OCI-LY3 (cell line): Measurements from ENCODE around the gene TTYH3.

Experiments
- H2AFZ ChIP-seq: fragments of 200-600, 300-600 bp; shearing (Covaris generic); 2 replicates; pipeline ENCODE4 v1.6.0; 2014; ENCODE audit warnings: antibody characterized with exemption, low read depth, low read length
- H3K27ac ChIP-seq: fragments of 200-600, 300-600 bp; sonication (generic); 2 replicates; pipeline ENCODE4 v1.5.1; 2014; ENCODE audit warnings: mild to moderate bottlenecking, low read length, moderate library complexity, mixed read lengths
- H3K27me3 ChIP-seq: fragments of 200-600, 300-600 bp; sonication (generic); 2 replicates; pipeline ENCODE4 v1.6.1; 2014; ENCODE audit warnings: low read depth, low read length, mixed read lengths
- H3K36me3 ChIP-seq: fragments of 200-600, 300-600 bp; sonication (generic); replicated peaks from 2 replicates; pipeline ENCODE3; 2014; ENCODE audit warnings: low read depth, low read length, mixed read lengths
- H3K4me1 ChIP-seq: fragments of 300-600, 200-600 bp; sonication (generic); 2 replicates; pipeline ENCODE4 v1.6.1; 2014; ENCODE audit warnings: low read length, mixed read lengths
- H3K4me2 ChIP-seq: fragments of 200-600, 300-600 bp; sonication (generic); 2 replicates; pipeline ENCODE4 v1.6.1; 2014; ENCODE audit warnings: low read length, mixed read lengths
- H3K4me3 ChIP-seq: fragments of 300-600, 200-600 bp; sonication (generic); 2 replicates; pipeline ENCODE4 v1.5.1; 2014; ENCODE audit warnings: antibody characterized with exemption, mild to moderate bottlenecking, low read length, moderate library complexity
- H3K79me2 ChIP-seq: fragments of 300-600, 200-600 bp; shearing (Covaris generic); 2 replicates; pipeline ENCODE4 v1.6.1; 2014; ENCODE audit warnings: mild to moderate bottlenecking, low read length, mixed read lengths
- H3K9ac ChIP-seq: fragments of 300-600, 200-600 bp; shearing (Covaris generic); 2 replicates; pipeline ENCODE4 v1.6.0; 2014; ENCODE audit warnings: mild to moderate bottlenecking, low read length, moderate library complexity
- H3K9me3 ChIP-seq: fragments of 200-600, 300-600 bp; shearing (Covaris generic); 2 replicates; pipeline ENCODE4 v1.6.1; 2014; ENCODE audit warnings: low read length, mixed read lengths; ENCODE audit not compliant: insufficient read depth
- H4K20me1 ChIP-seq: fragments of 200-600, 300-600 bp; sonication (generic); 2 replicates; pipeline ENCODE4 v1.6.1; 2016; ENCODE audit warnings: low read length, mixed read lengths; ENCODE audit not compliant: insufficient read depth
- CTCF ChIP-seq: fragments of 200-600, 300-600 bp; sonication (generic); IDR thresholded peaks from 2 replicates; pipeline ENCODE4 v1.5.1; 2014; ENCODE audit warnings: antibody characterized with exemption, low read length, low read depth
- EZH2phosphoT487 ChIP-seq: fragments of 200-600 bp; shearing (Covaris generic); IDR thresholded peaks from 2 replicates; pipeline ENCODE4 v1.6.1; 2018; ENCODE audit warnings: antibody characterized with exemption, mixed run types, low read depth

Gene TTYH3

GRCh38 chr7:2621948-2622640 is 9.7 kb upstream of the TTYH3 start:
- no peak overlapping the region for H3K4me3 ChIP-seq
- H3K9me3 ChIP-seq, result no peaks in the 10 kb centered on the region
- no peaks in the 10 kb centered on the region for H3K79me2 ChIP-seq
- no peaks in the 10 kb centered on the region for H3K4me1 ChIP-seq
- no peak overlapping the region for H3K27ac ChIP-seq
- H4K20me1 ChIP-seq, result no peaks in the 10 kb centered on the region
- H3K36me3 ChIP-seq, result no peaks in the 10 kb centered on the region
- H3K27me3 ChIP-seq, result no peaks in the 10 kb centered on the region
- TF ChIP-seq CTCF (no peak), EZH2phosphoT487 (no peak)
- no peak overlapping the region for H3K9ac ChIP-seq
- H3K4me2 ChIP-seq, result no peak overlapping the region
- no peak overlapping the region for H2AFZ ChIP-seq

GRCh38 chr7:2622869-2623697 is 8.7 kb upstream of the TTYH3 start:
- H3K79me2 ChIP-seq, result no peaks in the 10 kb centered on the region
- H3K36me3 ChIP-seq, result no peaks in the 10 kb centered on the region
- H4K20me1 ChIP-seq, result no peaks in the 10 kb centered on the region
- TF ChIP-seq EZH2phosphoT487 (no peak), CTCF (no peak)
- H3K4me1 ChIP-seq, result no peaks in the 10 kb centered on the region
- no peak overlapping the region for H3K4me2 ChIP-seq
- no peak overlapping the region for H3K4me3 ChIP-seq
- H3K9ac ChIP-seq, result no peak overlapping the region
- no peak overlapping the region for H3K27ac ChIP-seq
- no peaks in the 10 kb centered on the region for H3K9me3 ChIP-seq
- H3K27me3 ChIP-seq, result no peaks in the 10 kb centered on the region
- H2AFZ ChIP-seq, result no peak overlapping the region

DNA sequence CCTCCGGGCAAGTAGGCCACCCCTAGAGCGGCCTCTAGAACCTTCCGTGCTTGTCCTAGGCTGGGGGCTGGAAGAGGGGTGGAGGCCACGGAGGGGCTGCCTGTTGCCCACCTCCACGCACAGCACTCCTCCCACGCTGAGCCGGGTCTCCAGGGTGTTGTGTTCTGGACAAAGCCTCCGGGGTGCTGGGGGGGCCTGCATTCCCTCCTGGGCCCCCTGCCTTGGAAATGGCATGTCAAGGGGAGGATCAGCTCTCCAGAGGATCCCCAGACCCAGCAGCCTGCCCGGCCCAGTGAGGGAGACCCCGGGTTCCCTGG is 8.1 kb upstream of the TTYH3 start:
- no peaks in the 10 kb centered on the region for H3K4me1 ChIP-seq
- H2AFZ ChIP-seq, result no peak overlapping the region
- no peaks in the 10 kb centered on the region for H3K9me3 ChIP-seq
- H3K4me2 ChIP-seq, result no peak overlapping the region
- no peaks in the 10 kb centered on the region for H3K27me3 ChIP-seq
- H3K36me3 ChIP-seq, result no peaks in the 10 kb centered on the region
- no peaks in the 10 kb centered on the region for H3K79me2 ChIP-seq
- H3K4me3 ChIP-seq, result no peak overlapping the region
- TF ChIP-seq CTCF (no peak), EZH2phosphoT487 (no peak)
- no peak overlapping the region for H3K9ac ChIP-seq
- no peak overlapping the region for H3K27ac ChIP-seq
- no peaks in the 10 kb centered on the region for H4K20me1 ChIP-seq

GRCh38 chr7:2624293-2624886 is 7.4 kb upstream of the TTYH3 start:
- no peak overlapping the region for H3K4me3 ChIP-seq
- H3K27ac ChIP-seq, result no peak overlapping the region
- H4K20me1 ChIP-seq, result no peaks in the 10 kb centered on the region
- H2AFZ ChIP-seq, result no peak overlapping the region
- H3K36me3 ChIP-seq, result no peaks in the 10 kb centered on the region
- no peaks in the 10 kb centered on the region for H3K4me1 ChIP-seq
- H3K27me3 ChIP-seq, result no peaks in the 10 kb centered on the region
- TF ChIP-seq CTCF (no peak), EZH2phosphoT487 (no peak)
- H3K4me2 ChIP-seq, result no peak overlapping the region
- no peaks in the 10 kb centered on the region for H3K79me2 ChIP-seq
- H3K9me3 ChIP-seq, result no peaks in the 10 kb centered on the region
- H3K9ac ChIP-seq, result no peak overlapping the region
